ENCODE data around the gene DNAJC16.

Gene DNAJC16

GRCh38 chr1:15620155-15620545, 93.5 kb downstream of the DNAJC16 start:
- no peak overlapping the region for H3K56ac ChIP-seq (ENCODE audit: low read length)
- H2BK5ac ChIP-seq (ENCODE audit: low read length): no peak overlapping the region
- H3K4me1 ChIP-seq (ENCODE audit: control insufficient read depth, low read depth, low read length): peaks cover 6% of the 10 kb centered on the region
- peak; percentile 22 for DNase-seq
- H2BK15ac ChIP-seq (replicated peaks; ENCODE audit: low read depth): no peak overlapping the region
- no peak overlapping the region for H2BK120ac ChIP-seq (ENCODE audit: low read depth, low read length)
- no peak overlapping the region for H3K4me2 ChIP-seq (ENCODE audit: low read length)
- peaks cover 7% of the 10 kb centered on the region for H3K79me1 ChIP-seq (ENCODE audit: low read length)
- H3K27me3 ChIP-seq (ENCODE audit: insufficient read depth, low read length, poor library complexity): no peaks in the 10 kb centered on the region
- H3K27ac ChIP-seq (ENCODE audit: low read depth, low read length): no peak overlapping the region
- H3K23ac ChIP-seq (ENCODE audit: low read length): no peak overlapping the region
- no peak overlapping the region for H4K5ac ChIP-seq (ENCODE audit: low read length)
- no peak overlapping the region for H2AK5ac ChIP-seq (ENCODE audit: low read length)
- no peak overlapping the region for H3K4me3 ChIP-seq (ENCODE audit: low read length)
- H3K4ac ChIP-seq (ENCODE audit: low read depth, low read length): no peak overlapping the region
- no CpG with 5 or more reads among the region's 1 CpG for WGBS (ENCODE audit: extremely low coverage, insufficient coverage, low lambda C conversion rate)
- peaks cover 64% of the 10 kb centered on the region for H3K79me2 ChIP-seq (ENCODE audit: control insufficient read depth, insufficient read depth, low read length)
- H3K18ac ChIP-seq (ENCODE audit: low read length): no peak overlapping the region
- H3K36me3 ChIP-seq (ENCODE audit: control insufficient read depth, insufficient read depth, low read length): no peaks in the 10 kb centered on the region
- H3K9ac ChIP-seq (ENCODE audit: low read length): no peak overlapping the region
- no peak overlapping the region for H4K8ac ChIP-seq (ENCODE audit: low read depth, low read length)

DNA sequence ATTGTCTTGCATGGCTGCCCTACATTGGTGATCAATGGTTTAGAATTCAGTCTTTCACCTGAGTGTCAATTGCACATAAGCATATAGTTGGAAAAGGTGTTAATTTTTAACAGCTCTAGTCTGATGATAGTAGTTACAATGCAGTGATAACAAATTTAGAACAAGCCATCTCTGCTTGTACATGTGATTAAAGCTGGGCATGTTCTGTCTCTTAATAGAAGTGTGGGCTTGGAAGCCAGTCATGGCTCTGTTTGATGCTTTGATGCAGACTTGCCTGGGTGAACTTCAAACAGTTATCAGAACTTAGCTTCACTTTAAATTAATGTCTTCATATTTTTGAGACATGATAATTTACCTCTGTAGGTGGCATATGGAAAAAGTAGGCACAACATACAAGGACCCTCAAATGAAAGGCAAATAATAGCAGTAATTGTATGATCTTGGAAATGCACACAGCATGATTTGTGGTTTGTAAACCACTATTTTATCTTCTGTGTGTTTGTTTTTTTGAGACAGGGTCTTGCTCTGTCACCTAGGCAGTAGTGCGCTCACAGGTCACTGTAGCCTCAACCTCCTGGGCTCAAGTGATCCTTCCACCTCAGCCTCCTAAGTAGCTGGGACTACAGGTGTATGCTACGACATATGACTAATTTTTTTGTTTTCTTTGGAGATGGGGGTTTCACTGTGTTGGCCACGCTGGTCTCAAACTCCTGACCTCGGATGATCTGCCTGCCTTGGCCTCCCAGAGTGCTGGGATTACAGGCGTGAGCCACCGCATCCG, 94.4 kb downstream of the DNAJC16 start:
- no peak overlapping the region for H4K8ac ChIP-seq (ENCODE audit: low read depth, low read length)
- no peak overlapping the region for H3K23ac ChIP-seq (ENCODE audit: low read length)
- no peak overlapping the region for H3K4me3 ChIP-seq (ENCODE audit: low read length)
- no peak for DNase-seq
- H3K27ac ChIP-seq (ENCODE audit: low read depth, low read length): no peak overlapping the region
- no peak overlapping the region for H2BK5ac ChIP-seq (ENCODE audit: low read length)
- peaks cover 67% of the 10 kb centered on the region for H3K79me2 ChIP-seq (ENCODE audit: control insufficient read depth, insufficient read depth, low read length)
- H3K4me1 ChIP-seq (ENCODE audit: control insufficient read depth, low read depth, low read length): peaks cover 6% of the 10 kb centered on the region
- no peak overlapping the region for H3K4me2 ChIP-seq (ENCODE audit: low read length)
- H2BK15ac ChIP-seq (replicated peaks; ENCODE audit: low read depth): no peak overlapping the region
- no peak overlapping the region for H3K4ac ChIP-seq (ENCODE audit: low read depth, low read length)
- H2AK5ac ChIP-seq (ENCODE audit: low read length): no peak overlapping the region
- no peak overlapping the region for H4K5ac ChIP-seq (ENCODE audit: low read length)
- no peak overlapping the region for H3K9ac ChIP-seq (ENCODE audit: low read length)
- no peaks in the 10 kb centered on the region for H3K36me3 ChIP-seq (ENCODE audit: control insufficient read depth, insufficient read depth, low read length)
- H3K27me3 ChIP-seq (ENCODE audit: insufficient read depth, low read length, poor library complexity): no peaks in the 10 kb centered on the region
- no peak overlapping the region for H3K56ac ChIP-seq (ENCODE audit: low read length)
- no CpG with 5 or more reads among the region's 7 CpGs for WGBS (ENCODE audit: extremely low coverage, insufficient coverage, low lambda C conversion rate)
- peaks cover 7% of the 10 kb centered on the region for H3K79me1 ChIP-seq (ENCODE audit: low read length)
- no peak overlapping the region for H3K18ac ChIP-seq (ENCODE audit: low read length)
- H2BK120ac ChIP-seq (ENCODE audit: low read depth, low read length): no peak overlapping the region

DNA sequence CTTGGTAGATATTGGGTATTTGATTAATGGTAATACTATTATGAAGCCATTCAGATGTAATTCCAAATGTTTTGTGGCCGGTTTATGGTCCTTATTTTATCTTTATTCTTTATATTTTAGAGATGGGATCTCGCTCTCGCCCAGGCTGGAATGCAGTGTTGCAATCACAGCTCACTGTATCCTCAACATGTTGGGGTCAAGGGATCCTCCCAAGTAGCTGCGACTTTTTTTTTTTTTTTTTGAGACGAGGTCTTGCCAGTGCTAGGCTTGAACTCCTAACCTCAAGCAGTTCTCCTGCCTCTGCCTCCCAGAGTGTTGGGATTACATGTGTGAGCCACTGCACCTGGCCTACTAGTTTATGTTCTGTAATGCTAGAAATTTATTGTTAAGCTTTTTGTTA, 95.3 kb downstream of the DNAJC16 start:
- H3K36me3 ChIP-seq (ENCODE audit: control insufficient read depth, insufficient read depth, low read length): peaks cover 5% of the 10 kb centered on the region
- no peak overlapping the region for H3K18ac ChIP-seq (ENCODE audit: low read length)
- no peaks in the 10 kb centered on the region for H3K27me3 ChIP-seq (ENCODE audit: insufficient read depth, low read length, poor library complexity)
- H2BK120ac ChIP-seq (ENCODE audit: low read depth, low read length): no peak overlapping the region
- H4K5ac ChIP-seq (ENCODE audit: low read length): no peak overlapping the region
- peaks cover 73% of the 10 kb centered on the region for H3K79me2 ChIP-seq (ENCODE audit: control insufficient read depth, insufficient read depth, low read length)
- H3K79me1 ChIP-seq (ENCODE audit: low read length): peaks cover 13% of the 10 kb centered on the region
- H3K27ac ChIP-seq (ENCODE audit: low read depth, low read length): no peak overlapping the region
- DNase-seq: no peak
- H3K4me2 ChIP-seq (ENCODE audit: low read length): no peak overlapping the region
- no peak overlapping the region for H3K9ac ChIP-seq (ENCODE audit: low read length)
- no peak overlapping the region for H2BK5ac ChIP-seq (ENCODE audit: low read length)
- no peak overlapping the region for H3K4me3 ChIP-seq (ENCODE audit: low read length)
- no peak overlapping the region for H3K23ac ChIP-seq (ENCODE audit: low read length)
- no peak overlapping the region for H3K56ac ChIP-seq (ENCODE audit: low read length)
- WGBS (ENCODE audit: extremely low coverage, insufficient coverage, low lambda C conversion rate): no CpG with 5 or more reads among the region's 5 CpGs
- H2AK5ac ChIP-seq (ENCODE audit: low read length): no peak overlapping the region
- no peak overlapping the region for H2BK15ac ChIP-seq (replicated peaks; ENCODE audit: low read depth)
- H4K8ac ChIP-seq (ENCODE audit: low read depth, low read length): no peak overlapping the region
- H3K4ac ChIP-seq (ENCODE audit: low read depth, low read length): no peak overlapping the region
- peaks cover 4% of the 10 kb centered on the region for H3K4me1 ChIP-seq (ENCODE audit: control insufficient read depth, low read depth, low read length)

DNA sequence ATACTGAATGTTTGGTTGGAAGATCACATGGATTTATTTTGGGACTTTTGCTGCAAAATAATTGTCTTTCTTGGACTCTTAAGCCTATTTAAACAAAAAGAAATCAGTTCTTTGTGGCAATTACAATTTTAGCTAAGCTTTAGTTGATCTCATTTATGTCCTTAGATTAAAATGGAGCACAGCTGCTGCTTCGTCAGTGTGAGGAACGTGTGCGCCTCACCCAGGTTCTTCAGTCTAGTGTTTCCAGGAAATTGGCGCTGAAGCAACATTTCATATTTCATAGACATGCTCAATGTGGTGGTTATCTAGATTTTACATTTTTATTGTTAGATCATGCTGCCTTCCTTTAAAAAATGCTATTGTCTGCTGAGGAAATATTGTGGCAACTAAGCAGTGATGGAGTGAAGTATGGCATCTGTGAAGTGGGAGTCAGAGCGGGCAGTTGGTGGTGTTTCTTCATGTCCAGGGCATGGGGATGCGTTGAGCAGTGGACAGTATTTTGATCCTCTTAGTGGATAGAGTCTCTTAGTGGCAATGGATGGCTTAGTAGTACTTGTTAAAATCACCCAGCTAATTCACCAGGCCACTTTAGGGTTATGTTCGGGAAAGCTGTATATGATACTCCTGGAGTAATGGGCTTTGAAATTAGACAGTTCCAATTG, 96.2 kb downstream of the DNAJC16 start:
- WGBS (ENCODE audit: extremely low coverage, insufficient coverage, low lambda C conversion rate): no CpG with 5 or more reads among the region's 7 CpGs
- Histone ChIP-seq H2BK15ac (replicated peaks; ENCODE audit: low read depth) (no peak overlapping the region), H3K9ac (ENCODE audit: low read length) (no peak overlapping the region), H3K18ac (ENCODE audit: low read length) (no peak overlapping the region), H2AK5ac (ENCODE audit: low read length) (no peak overlapping the region), H3K56ac (ENCODE audit: low read length) (no peak overlapping the region), H3K4me1 (ENCODE audit: control insufficient read depth, low read depth, low read length) (peaks cover 4% of the 10 kb centered on the region), H3K27me3 (ENCODE audit: insufficient read depth, low read length, poor library complexity) (no peaks in the 10 kb centered on the region), H4K8ac (ENCODE audit: low read depth, low read length) (no peak overlapping the region), H3K79me2 (ENCODE audit: control insufficient read depth, insufficient read depth, low read length) (peaks cover 70% of the 10 kb centered on the region), H3K79me1 (ENCODE audit: low read length) (peaks cover 13% of the 10 kb centered on the region), H2BK120ac (ENCODE audit: low read depth, low read length) (no peak overlapping the region), H3K4me2 (ENCODE audit: low read length) (no peak overlapping the region), H3K4ac (ENCODE audit: low read depth, low read length) (no peak overlapping the region), H2BK5ac (ENCODE audit: low read length) (no peak overlapping the region), H3K27ac (ENCODE audit: low read depth, low read length) (no peak overlapping the region), H3K4me3 (ENCODE audit: low read length) (no peak overlapping the region), H4K5ac (ENCODE audit: low read length) (no peak overlapping the region), H3K23ac (ENCODE audit: low read length) (no peak overlapping the region), H3K36me3 (ENCODE audit: control insufficient read depth, insufficient read depth, low read length) (peaks cover 5% of the 10 kb centered on the region)
- no peak for DNase-seq

DNA sequence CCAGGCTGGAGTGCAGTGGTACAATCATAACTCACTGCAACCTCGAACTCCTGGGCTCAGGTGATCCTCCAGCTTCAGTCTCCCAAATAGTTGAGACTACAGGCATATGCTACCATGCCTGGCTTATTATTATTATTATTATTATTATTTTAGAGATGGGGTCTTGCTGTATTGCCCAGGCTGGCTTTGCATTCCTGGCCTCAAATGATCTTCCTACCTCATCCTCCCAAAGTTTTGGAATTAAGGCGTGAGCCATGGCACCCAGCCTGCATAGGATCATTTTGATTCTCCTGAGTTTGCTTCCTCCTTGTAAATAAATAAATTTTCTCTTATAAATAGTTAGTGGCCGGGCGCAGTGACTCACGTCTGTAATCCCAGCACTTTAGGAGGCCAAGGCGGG, 96.8 kb downstream of the DNAJC16 start:
- no peaks in the 10 kb centered on the region for H3K27me3 ChIP-seq (ENCODE audit: insufficient read depth, low read length, poor library complexity)
- H4K5ac ChIP-seq (ENCODE audit: low read length): no peak overlapping the region
- H2AK5ac ChIP-seq (ENCODE audit: low read length): no peak overlapping the region
- no peak overlapping the region for H3K4me3 ChIP-seq (ENCODE audit: low read length)
- no peak overlapping the region for H3K9ac ChIP-seq (ENCODE audit: low read length)
- no peak overlapping the region for H4K8ac ChIP-seq (ENCODE audit: low read depth, low read length)
- peaks cover 4% of the 10 kb centered on the region for H3K4me1 ChIP-seq (ENCODE audit: control insufficient read depth, low read depth, low read length)
- no peak overlapping the region for H3K56ac ChIP-seq (ENCODE audit: low read length)
- H3K4me2 ChIP-seq (ENCODE audit: low read length): no peak overlapping the region
- no peak overlapping the region for H2BK120ac ChIP-seq (ENCODE audit: low read depth, low read length)
- no peak overlapping the region for H3K18ac ChIP-seq (ENCODE audit: low read length)
- H3K27ac ChIP-seq (ENCODE audit: low read depth, low read length): no peak overlapping the region
- H3K79me1 ChIP-seq (ENCODE audit: low read length): peaks cover 13% of the 10 kb centered on the region
- DNase-seq: no peak
- no peak overlapping the region for H2BK15ac ChIP-seq (replicated peaks; ENCODE audit: low read depth)
- H3K23ac ChIP-seq (ENCODE audit: low read length): no peak overlapping the region
- peaks cover 64% of the 10 kb centered on the region for H3K79me2 ChIP-seq (ENCODE audit: control insufficient read depth, insufficient read depth, low read length)
- WGBS (ENCODE audit: extremely low coverage, insufficient coverage, low lambda C conversion rate): no CpG with 5 or more reads among the region's 6 CpGs
- no peak overlapping the region for H2BK5ac ChIP-seq (ENCODE audit: low read length)
- H3K36me3 ChIP-seq (ENCODE audit: control insufficient read depth, insufficient read depth, low read length): peaks cover 5% of the 10 kb centered on the region
- no peak overlapping the region for H3K4ac ChIP-seq (ENCODE audit: low read depth, low read length)
